ENCODE measurements around the gene DYNLT2B.

DYNLT2B gene

DNA sequence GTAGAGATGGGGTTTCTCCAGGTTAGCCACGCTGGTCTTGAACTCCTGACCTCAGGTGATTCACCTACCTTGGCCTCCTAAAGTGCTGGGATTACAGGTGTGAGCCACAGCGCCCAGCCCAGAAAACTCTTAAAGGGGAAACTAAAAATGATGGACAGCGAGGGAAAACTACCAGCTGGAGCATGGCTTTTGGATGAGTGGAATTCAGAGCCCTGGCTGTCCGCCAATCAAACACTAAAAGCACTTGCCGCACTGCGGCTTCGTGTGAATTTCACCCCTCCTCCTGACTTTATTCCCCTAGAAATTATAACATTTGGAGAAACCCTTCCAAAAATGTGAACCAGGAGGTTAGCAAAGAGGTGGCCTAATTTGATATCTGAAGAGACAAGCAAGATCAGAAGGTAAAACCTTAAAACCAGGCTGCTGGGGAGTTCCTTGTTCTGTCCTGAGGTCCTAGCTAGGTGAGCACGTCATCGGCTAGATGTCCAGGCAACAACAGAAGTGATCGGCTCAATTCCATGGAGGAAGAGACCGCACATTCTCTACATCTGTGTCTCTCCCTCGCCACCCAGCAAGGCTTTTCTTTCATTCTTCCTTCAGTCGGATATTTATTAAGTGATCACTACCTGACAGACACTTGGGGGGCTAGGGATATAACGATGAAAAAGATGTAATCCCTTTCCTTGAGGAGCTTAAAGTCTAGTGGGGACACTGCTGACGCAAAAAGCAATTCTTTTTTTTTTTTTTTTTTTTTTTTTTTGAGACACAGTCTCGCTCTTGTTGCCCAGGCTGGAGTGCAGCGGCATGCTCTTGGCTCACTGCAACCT lies 18.5 kb upstream of the DYNLT2B start:
- no peak overlapping the region for H3K4me2 ChIP-seq (ENCODE audit: low read depth, low read length, poor library complexity, severe bottlenecking)

DNA sequence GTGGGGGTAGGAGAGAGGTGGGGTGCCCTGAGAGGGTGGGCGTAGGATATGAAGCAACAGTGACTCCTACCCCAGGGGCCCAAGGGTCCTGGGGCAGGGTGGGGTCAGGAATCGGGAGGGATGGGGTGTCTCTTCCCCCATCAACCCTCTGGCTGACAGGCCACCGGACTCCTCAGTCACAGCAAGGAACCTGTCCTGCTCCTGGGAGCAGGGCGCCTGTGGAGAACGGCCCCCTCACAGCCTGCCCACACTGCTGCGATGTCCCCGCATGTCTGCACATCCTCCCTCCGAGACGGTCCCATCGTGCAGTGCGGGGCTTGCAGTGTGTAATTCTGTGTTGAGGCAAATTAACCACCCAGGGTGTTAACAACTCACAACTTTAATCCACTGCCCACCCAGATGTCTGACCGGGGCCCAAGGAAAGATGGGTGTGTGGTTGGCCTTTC lies 17.5 kb upstream of the DYNLT2B start:
- Histone ChIP-seq H3K36me3 (ENCODE audit: insufficient read depth, low read length) (no peaks in the 10 kb centered on the region), H3K4me2 (ENCODE audit: low read depth, low read length, poor library complexity, severe bottlenecking) (no peak overlapping the region), H3K4me3 (ENCODE audit: low read length, poor library complexity, severe bottlenecking) (no peak overlapping the region), H2AFZ (ENCODE audit: low read length) (no peak overlapping the region), H3K9me3 (ENCODE audit: insufficient read depth, low read depth, low read length) (no peaks in the 10 kb centered on the region), H3F3A (ENCODE audit: low read depth) (no peaks in the 10 kb centered on the region), H3K27me3 (ENCODE audit: insufficient read depth, low read length, poor library complexity, severe bottlenecking) (no peaks in the 10 kb centered on the region), H3K9ac (ENCODE audit: low read depth, low read length, poor library complexity, severe bottlenecking) (no peak overlapping the region), H4K20me1 (ENCODE audit: insufficient read depth, low read length, poor library complexity, severe bottlenecking) (no peaks in the 10 kb centered on the region), H3K4me1 (ENCODE audit: insufficient read depth, low read length, poor library complexity, severe bottlenecking) (no peaks in the 10 kb centered on the region), H3K9me2 (replicated peaks; ENCODE audit: low read depth, low read length) (no peaks in the 10 kb centered on the region), H3K79me2 (ENCODE audit: insufficient read depth, low read length) (no peaks in the 10 kb centered on the region)
- TF ChIP-seq, protein P1, sequence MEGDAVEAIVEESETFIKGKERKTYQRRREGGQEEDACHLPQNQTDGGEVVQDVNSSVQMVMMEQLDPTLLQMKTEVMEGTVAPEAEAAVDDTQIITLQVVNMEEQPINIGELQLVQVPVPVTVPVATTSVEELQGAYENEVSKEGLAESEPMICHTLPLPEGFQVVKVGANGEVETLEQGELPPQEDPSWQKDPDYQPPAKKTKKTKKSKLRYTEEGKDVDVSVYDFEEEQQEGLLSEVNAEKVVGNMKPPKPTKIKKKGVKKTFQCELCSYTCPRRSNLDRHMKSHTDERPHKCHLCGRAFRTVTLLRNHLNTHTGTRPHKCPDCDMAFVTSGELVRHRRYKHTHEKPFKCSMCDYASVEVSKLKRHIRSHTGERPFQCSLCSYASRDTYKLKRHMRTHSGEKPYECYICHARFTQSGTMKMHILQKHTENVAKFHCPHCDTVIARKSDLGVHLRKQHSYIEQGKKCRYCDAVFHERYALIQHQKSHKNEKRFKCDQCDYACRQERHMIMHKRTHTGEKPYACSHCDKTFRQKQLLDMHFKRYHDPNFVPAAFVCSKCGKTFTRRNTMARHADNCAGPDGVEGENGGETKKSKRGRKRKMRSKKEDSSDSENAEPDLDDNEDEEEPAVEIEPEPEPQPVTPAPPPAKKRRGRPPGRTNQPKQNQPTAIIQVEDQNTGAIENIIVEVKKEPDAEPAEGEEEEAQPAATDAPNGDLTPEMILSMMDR (conservative IDR thresholded peaks at IDR 0.05; ENCODE audit: low read length), result no peak
- TF ChIP-seq EZH2phosphoT487 (IDR thresholded peaks at IDR 0.05; ENCODE audit: borderline replicate concordance), result no peak

More for the DNA sequence above, 18.5 kb upstream of the DYNLT2B start:
- H3K9me2 ChIP-seq (replicated peaks; ENCODE audit: low read depth, low read length), result no peaks in the 10 kb centered on the region
- no peak overlapping the region for H3K4me3 ChIP-seq (ENCODE audit: low read length, poor library complexity, severe bottlenecking)
- H3K4me1 ChIP-seq (ENCODE audit: insufficient read depth, low read length, poor library complexity, severe bottlenecking), result no peaks in the 10 kb centered on the region
- no peak overlapping the region for H3K9ac ChIP-seq (ENCODE audit: low read depth, low read length, poor library complexity, severe bottlenecking)
- no peak overlapping the region for H2AFZ ChIP-seq (ENCODE audit: low read length)
- H4K20me1 ChIP-seq (ENCODE audit: insufficient read depth, low read length, poor library complexity, severe bottlenecking), result no peaks in the 10 kb centered on the region
- no peaks in the 10 kb centered on the region for H3K9me3 ChIP-seq (ENCODE audit: insufficient read depth, low read depth, low read length)
- H3K27me3 ChIP-seq (ENCODE audit: insufficient read depth, low read length, poor library complexity, severe bottlenecking), result no peaks in the 10 kb centered on the region
- H3K79me2 ChIP-seq (ENCODE audit: insufficient read depth, low read length), result no peaks in the 10 kb centered on the region
- H3F3A ChIP-seq (ENCODE audit: low read depth), result no peaks in the 10 kb centered on the region
- TF ChIP-seq, protein P1 (conservative IDR thresholded peaks at IDR 0.05; ENCODE audit: low read length), result no peak
- no peak for TF ChIP-seq EZH2phosphoT487 (IDR thresholded peaks at IDR 0.05; ENCODE audit: borderline replicate concordance)
- H3K36me3 ChIP-seq (ENCODE audit: insufficient read depth, low read length), result no peaks in the 10 kb centered on the region

DNA sequence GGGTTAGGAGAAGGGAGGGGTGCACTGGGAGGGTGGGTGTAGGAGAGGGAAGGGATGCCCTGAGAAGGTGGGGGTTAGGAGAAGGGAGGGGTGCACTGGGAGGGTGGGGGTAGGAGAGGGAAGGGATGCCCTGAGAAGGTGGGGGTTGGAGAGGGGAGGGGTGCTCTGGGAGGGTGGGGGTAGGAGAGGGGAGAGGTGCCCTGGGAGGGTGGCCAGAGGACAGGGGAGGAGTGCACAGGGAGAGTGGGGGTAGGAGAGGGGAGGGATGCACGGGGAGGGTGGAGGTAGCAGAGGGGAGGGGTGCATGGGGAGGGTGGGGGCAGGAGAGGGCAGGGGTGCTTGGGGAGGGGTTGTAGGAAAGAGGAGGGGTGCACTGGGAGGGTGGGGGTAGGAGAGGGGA lies 16.9 kb upstream of the DYNLT2B start:
- Histone ChIP-seq H3K27me3 (ENCODE audit: insufficient read depth, low read length, poor library complexity, severe bottlenecking) (no peaks in the 10 kb centered on the region), H3K9ac (ENCODE audit: low read depth, low read length, poor library complexity, severe bottlenecking) (no peak overlapping the region), H3K9me3 (ENCODE audit: insufficient read depth, low read depth, low read length) (no peaks in the 10 kb centered on the region), H2AFZ (ENCODE audit: low read length) (no peak overlapping the region), H3K36me3 (ENCODE audit: insufficient read depth, low read length) (no peaks in the 10 kb centered on the region), H3K9me2 (replicated peaks; ENCODE audit: low read depth, low read length) (no peaks in the 10 kb centered on the region), H3K4me1 (ENCODE audit: insufficient read depth, low read length, poor library complexity, severe bottlenecking) (no peaks in the 10 kb centered on the region), H3K4me2 (ENCODE audit: low read depth, low read length, poor library complexity, severe bottlenecking) (no peak overlapping the region), H3K4me3 (ENCODE audit: low read length, poor library complexity, severe bottlenecking) (no peak overlapping the region), H4K20me1 (ENCODE audit: insufficient read depth, low read length, poor library complexity, severe bottlenecking) (no peaks in the 10 kb centered on the region), H3K79me2 (ENCODE audit: insufficient read depth, low read length) (no peaks in the 10 kb centered on the region), H3F3A (ENCODE audit: low read depth) (no peaks in the 10 kb centered on the region)
- TF ChIP-seq, protein P1 (conservative IDR thresholded peaks at IDR 0.05; ENCODE audit: low read length), result no peak
- TF ChIP-seq EZH2phosphoT487 (IDR thresholded peaks at IDR 0.05; ENCODE audit: borderline replicate concordance), result no peak
